Cardiac fibroblast (primary cell): Measurements from ENCODE around the gene DHX30.
"Not testable (repeated sequence)": the region's sequence is repeated elsewhere in the genome, so short reads cannot be mapped to it uniquely, and the experiment has no call there.

Source experiments
- DNase-seq, 2 donors: peaks; one replicate each; pipeline versions ENCODE4 v3.0.0 to v3.0.0-alpha.2; 2010; ENCODE audit warnings: low read depth in 2 of 2
- H3K4me3 ChIP-seq, 2 donors: replicated peaks in 1 of 2; 1 replicate in 1 of 2; 2 replicates in 1 of 2; pipeline ENCODE4 v1.5.1; 2011; ENCODE audit warnings: low read depth in 2 of 2, low read length in 2 of 2, mild to moderate bottlenecking in 2 of 2, moderate library complexity in 1 of 2
- TF ChIP-seq, protein P1 (sequence below): IDR thresholded peaks from one replicate; pipeline ENCODE4 v1.5.1; 2011; ENCODE audit warnings: low read depth, mild to moderate bottlenecking, low read length, inconsistent platforms

The DHX30 gene

DNA sequence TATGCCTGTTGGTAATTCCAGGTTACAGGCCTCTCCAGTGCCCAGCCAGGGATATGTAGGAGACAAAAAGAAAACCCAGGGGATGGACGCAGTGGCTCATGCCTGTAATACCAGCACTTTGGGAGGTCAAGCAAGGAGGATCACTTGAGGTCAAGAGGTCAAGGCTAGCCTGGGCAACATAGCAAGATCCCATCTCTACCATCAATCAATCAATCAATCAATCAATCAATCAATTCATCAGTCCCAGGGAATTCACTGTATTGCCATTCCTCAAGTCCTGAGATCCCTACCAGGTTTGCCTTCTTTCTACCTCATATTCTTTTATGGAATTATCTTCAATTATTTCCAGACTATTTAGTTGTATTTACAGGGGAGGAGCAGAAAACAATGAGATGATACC is 82.2 kb downstream of the DHX30 start:
- TF ChIP-seq, protein P1, sequence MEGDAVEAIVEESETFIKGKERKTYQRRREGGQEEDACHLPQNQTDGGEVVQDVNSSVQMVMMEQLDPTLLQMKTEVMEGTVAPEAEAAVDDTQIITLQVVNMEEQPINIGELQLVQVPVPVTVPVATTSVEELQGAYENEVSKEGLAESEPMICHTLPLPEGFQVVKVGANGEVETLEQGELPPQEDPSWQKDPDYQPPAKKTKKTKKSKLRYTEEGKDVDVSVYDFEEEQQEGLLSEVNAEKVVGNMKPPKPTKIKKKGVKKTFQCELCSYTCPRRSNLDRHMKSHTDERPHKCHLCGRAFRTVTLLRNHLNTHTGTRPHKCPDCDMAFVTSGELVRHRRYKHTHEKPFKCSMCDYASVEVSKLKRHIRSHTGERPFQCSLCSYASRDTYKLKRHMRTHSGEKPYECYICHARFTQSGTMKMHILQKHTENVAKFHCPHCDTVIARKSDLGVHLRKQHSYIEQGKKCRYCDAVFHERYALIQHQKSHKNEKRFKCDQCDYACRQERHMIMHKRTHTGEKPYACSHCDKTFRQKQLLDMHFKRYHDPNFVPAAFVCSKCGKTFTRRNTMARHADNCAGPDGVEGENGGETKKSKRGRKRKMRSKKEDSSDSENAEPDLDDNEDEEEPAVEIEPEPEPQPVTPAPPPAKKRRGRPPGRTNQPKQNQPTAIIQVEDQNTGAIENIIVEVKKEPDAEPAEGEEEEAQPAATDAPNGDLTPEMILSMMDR, result no peak
- H3K4me3 ChIP-seq, result no peak overlapping the region
- no peak for DNase-seq

DNA sequence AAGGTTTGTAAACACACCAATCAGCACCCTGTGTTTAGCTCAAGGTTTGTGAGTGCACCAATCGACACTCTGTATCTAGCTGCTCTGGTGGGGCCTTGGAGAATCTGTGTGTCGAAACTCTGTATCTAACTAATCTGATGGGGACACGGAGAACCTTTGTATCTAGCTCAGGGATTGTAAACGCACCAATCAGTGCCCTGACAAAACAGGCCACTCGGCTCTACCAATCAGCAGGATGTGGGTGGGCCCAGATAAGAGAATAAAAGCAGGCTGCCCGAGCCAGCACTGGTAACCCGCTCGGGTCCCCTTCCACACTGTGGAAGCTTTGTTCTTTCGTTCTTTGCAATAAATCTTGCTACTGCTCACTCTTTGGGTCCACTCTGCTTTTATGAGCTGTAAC is 85.1 kb downstream of the DHX30 start:
- DNase-seq, H3K4me3 ChIP-seq: not testable (repeated sequence)

DNA sequence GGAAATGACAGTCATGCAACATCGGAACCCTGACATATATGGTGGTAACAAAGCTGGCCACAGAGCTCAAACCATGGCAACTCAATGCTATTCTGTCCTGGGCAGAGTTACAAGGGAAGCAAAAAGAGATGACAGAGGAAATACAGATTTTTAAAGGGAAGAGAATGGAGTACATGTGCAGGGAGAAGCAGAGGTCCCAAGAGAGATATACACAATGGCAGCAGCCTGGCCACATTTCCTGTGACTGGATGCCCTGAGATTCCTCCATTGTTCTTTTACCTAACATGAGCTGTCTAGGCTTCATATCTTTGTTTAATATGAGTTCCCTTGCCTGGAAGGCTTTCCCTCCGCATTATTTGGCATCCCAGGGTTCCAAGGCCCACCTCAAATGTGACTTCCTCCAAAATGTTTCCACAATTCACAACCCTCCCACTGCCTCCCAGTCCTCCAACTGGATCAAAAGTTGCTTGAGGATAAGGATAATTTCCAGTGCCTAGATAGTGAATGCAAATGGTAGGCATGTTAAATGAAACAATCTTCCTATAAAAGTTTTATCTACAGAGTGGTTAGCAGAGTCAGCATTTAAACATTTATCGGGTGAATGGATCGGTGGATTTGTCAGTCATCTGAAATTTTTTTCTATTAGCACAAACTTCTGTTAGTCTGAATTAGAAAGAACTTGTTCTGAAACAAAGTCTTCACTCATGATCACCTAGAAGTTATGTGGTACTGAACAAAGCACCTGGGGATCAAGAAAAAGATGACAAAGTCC is 86.2 kb downstream of the DHX30 start:
- H3K4me3 ChIP-seq, result no peak overlapping the region
- TF ChIP-seq, protein P1, result no peak
- DNase-seq, result peak in 1 of 2 donors; percentile 70

DNA sequence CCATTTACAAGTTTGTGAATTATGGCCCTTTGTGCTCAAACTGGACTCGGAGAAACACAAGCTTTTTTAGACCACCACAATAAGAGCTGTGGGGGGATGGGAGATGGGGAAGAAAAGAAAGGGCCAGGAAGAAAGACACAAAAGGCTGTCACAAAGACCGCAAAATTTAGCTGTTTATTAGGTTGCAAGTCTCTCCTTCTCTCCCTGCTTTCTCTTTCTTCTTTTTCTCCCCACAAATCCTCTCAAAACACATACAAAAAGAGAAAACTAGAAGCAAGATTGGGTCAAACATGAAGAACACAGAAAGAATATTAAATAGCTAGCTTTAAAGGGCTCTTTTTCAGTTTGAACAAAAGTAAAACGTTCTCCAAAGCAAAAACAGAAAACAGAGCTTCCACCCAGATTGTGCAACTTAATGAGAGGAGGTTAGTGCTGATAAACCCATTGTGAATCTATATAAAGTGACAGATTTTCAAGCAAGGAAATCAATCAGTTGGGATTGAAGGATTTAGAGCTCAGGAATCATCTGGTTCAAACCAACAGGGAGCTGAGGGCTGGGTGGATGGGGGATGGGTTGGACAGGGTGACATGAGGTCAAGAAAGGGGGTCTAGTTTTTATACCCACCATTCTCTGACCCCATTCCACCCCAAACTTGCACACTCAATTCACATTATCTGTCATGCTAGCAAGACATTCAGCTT is 87.3 kb downstream of the DHX30 start:
- no peak overlapping the region for H3K4me3 ChIP-seq
- TF ChIP-seq, protein P1, result no peak
- no peak for DNase-seq

DNA sequence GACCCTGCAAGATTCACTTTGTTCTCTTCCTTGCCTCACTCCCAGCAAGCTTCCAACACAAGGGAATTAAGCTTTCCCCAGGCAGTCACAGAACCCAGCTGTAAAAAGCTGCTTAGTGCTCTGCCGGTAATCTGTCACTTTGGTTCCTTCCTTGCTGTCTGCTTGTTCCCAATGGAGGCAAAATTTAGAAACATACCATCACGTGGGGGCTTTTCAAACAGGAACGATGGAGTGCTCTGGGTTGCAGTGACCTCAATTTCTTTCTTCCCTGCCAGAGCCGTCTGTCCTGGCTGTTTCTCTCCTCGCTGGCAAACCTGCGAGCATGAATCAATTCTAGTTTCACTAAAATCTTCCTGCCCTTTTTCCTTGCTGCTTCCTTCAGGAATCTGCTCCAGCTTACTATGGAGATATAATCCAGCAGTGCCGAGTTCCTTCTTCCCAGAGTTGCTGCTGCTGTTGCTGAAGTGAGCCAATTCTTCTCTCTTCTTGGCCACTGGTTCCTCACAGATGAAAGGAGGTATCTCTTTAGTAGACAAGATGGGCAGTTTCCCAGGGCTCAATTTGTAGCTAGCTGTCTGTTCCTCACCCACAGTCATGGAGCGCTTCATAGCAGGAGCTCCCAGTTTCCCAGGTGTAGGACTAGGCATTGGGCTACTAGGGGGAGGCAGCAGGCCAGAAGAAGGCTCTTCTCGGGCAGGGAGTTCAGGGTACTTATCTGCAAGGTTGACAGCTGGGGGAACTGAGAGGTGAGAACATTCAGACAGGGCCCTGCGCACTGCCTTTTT is 88.1 kb downstream of the DHX30 start:
- TF ChIP-seq, protein P1, result no peak
- peak in 1 of 2 donors; percentile 24 for DNase-seq
- no peak overlapping the region for H3K4me3 ChIP-seq

DNA sequence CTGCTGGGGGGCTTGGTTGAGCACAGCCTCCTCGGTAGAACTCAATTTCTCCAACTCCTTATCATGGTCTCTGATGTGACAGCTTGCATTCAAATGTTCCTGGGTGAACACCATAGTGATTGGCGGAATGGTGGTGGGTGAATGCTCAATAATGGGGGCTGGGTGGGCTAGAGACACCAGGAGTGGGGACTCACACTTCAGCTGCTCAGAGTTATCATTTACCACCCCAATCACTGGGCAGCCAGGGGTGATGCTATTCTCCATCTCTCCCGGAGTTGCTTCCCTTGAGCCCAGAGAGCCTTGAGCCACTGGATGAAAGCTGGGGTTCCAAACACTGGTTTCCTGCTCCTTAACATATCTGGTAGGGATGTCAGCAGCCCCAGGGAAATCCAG is 88.7 kb downstream of the DHX30 start:
- no peak for DNase-seq
- TF ChIP-seq, protein P1, result no peak
- H3K4me3 ChIP-seq, result no peak overlapping the region
